PC-9 (cell line): Measurements from ENCODE around the gene ZNF581. TPM values are rescaled to one million over a fixed set of nuclear protein-coding genes. Genes with fewer than 3 reads are reported as not detected.

Experiments used
- BruUV-seq: library from RNA; stranded (reverse); fragments of 400-500 nt; replicated peaks from 2 replicates; lab custom pipeline; 2021; lab: Mats Ljungman, UMichigan
- CTCF ChIA-PET: fragments of 300-600 bp; sonication (Branson Sonifier 250); formaldehyde crosslinking; loops from one replicate; lab custom pipeline; 2022; ENCODE audit warnings: antibody characterized with exemption; lab: Charles Lee
- POLR2A ChIA-PET: fragments of 300-600 bp; sonication (Branson Sonifier 250); formaldehyde crosslinking; loops from one replicate; lab custom pipeline; 2022; ENCODE audit warnings: antibody characterized with exemption; ENCODE audit not compliant: unreplicated experiment; lab: Charles Lee
- DNase-seq, 2 experiments: peaks; one replicate each; pipeline versions ENCODE4 v3.0.0 to v3.0.0-alpha.2; 2015 to 2022; ENCODE audit warnings: mixed read lengths in 1 of 2
- H2AFZ ChIP-seq: fragments of 200-600 bp; sonication (generic); 2 replicates; pipeline ENCODE4 v1.8.1; 2017; ENCODE audit warnings: antibody characterized with exemption
- H3F3A ChIP-seq: fragments of 200-600 bp; sonication (generic); 2 replicates; pipeline ENCODE4 v1.8.1; 2017; ENCODE audit warnings: antibody characterized with exemption, mild to moderate bottlenecking, low read depth; ENCODE audit not compliant: insufficient read depth
- H3K27ac ChIP-seq: fragments of 200-600 bp; sonication (generic); 2 replicates; pipeline ENCODE4 v1.6.1; 2016; ENCODE audit warnings: mixed run types
- H3K27me3 ChIP-seq: fragments of 200-600 bp; sonication (generic); 2 replicates; pipeline ENCODE4 v1.6.1; 2016; ENCODE audit warnings: low read depth, mixed run types; ENCODE audit not compliant: insufficient read depth
- H3K36me3 ChIP-seq: fragments of 200-600 bp; sonication (generic); 2 replicates; pipeline ENCODE4 v1.6.1; 2016; ENCODE audit warnings: low read depth, mixed run types
- H3K4me1 ChIP-seq: fragments of 200-600 bp; sonication (generic); replicated peaks from 2 replicates; pipeline ENCODE4 v1.6.1; 2016; ENCODE audit warnings: mixed run types; ENCODE audit not compliant: insufficient read depth
- H3K4me2 ChIP-seq: fragments of 200-600 bp; sonication (generic); 2 replicates; pipeline ENCODE4 v1.6.1; 2017; ENCODE audit warnings: mixed run types
- H3K4me3 ChIP-seq: fragments of 200-600 bp; sonication (generic); 2 replicates; pipeline ENCODE4 v1.6.1; 2016; ENCODE audit warnings: mixed run types
- H3K79me2 ChIP-seq: fragments of 200-600 bp; sonication (generic); 2 replicates; pipeline ENCODE4 v1.6.1; 2017; ENCODE audit warnings: low read depth, mixed run types
- H3K9me2 ChIP-seq: fragments of 200-600 bp; sonication (generic); 2 replicates; pipeline ENCODE4 v1.8.1; 2017; ENCODE audit warnings: mild to moderate bottlenecking; ENCODE audit not compliant: insufficient read depth
- H3K9me3 ChIP-seq: fragments of 200-600 bp; sonication (generic); 2 replicates; pipeline ENCODE4 v1.8.1; 2016; ENCODE audit warnings: low read depth; ENCODE audit not compliant: insufficient read depth
- H4K20me1 ChIP-seq: fragments of 200-600 bp; sonication (generic); 2 replicates; pipeline ENCODE4 v1.8.1; 2017; ENCODE audit not compliant: insufficient read depth
- EZH2 ChIP-seq: fragments of 200-600 bp; sonication (generic); IDR thresholded peaks from 2 replicates; pipeline ENCODE4 v1.8.0; 2017; ENCODE audit warnings: antibody characterized with exemption, low read depth
- intact Hi-C: fragments of 100-400 bp; cut with micrococcal nuclease; formaldehyde crosslinking; loops from one replicate; pipeline ENCODE4 v1.10.0; 2022; ENCODE audit not compliant: unreplicated experiment
- total RNA-seq: library from RNA; stranded (reverse); gene quantifications from 2 replicates; pipeline ENCODE4 v1.2.3, GENCODE V29; 2021
- TF ChIP-seq, protein P1 (sequence below): fragments of 200-600 bp; sonication (generic); conservative IDR thresholded peaks from 2 replicates; pipeline ENCODE4 v1.6.1; 2017; ENCODE audit warnings: mixed run types, antibody characterized with exemption, mild to moderate bottlenecking, moderate library complexity

The ZNF581 gene
- total RNA-seq, 1 experiment from 2014 or later: 53.5 TPM

DNA sequence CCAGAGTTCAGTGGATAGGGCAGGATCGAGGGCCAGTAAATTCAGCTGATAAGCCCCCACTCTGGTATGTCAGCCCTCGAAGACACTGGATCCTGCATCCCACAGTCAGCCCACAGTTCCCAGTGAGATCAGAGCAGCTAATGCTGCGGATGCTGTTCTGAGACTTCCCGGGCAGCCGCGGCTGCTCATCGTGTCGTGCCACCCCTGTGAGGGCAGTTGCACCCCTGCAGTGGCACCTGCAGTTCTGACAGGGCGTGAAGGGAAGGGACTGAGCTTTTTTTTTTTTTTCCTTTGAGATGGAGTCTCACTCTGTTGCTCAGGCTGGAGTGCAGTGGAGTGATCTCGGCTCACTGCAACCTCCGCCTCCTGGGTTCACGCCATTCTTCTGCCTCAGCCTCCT, 24.1 kb downstream of the ZNF581 start:
- no peak for TF ChIP-seq EZH2
- TF ChIP-seq, protein P1, sequence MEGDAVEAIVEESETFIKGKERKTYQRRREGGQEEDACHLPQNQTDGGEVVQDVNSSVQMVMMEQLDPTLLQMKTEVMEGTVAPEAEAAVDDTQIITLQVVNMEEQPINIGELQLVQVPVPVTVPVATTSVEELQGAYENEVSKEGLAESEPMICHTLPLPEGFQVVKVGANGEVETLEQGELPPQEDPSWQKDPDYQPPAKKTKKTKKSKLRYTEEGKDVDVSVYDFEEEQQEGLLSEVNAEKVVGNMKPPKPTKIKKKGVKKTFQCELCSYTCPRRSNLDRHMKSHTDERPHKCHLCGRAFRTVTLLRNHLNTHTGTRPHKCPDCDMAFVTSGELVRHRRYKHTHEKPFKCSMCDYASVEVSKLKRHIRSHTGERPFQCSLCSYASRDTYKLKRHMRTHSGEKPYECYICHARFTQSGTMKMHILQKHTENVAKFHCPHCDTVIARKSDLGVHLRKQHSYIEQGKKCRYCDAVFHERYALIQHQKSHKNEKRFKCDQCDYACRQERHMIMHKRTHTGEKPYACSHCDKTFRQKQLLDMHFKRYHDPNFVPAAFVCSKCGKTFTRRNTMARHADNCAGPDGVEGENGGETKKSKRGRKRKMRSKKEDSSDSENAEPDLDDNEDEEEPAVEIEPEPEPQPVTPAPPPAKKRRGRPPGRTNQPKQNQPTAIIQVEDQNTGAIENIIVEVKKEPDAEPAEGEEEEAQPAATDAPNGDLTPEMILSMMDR: no peak
- H2AFZ ChIP-seq: no peak overlapping the region
- POLR2A ChIA-PET: interaction anchor here (0.6 to 1.0 kb wide), 2 partner anchors 13 to 1219 kb away, joined by 11 to 13 read pairs; partner anchors contain the start of gene LENG8
- no TSS peak for BruUV-seq
- peaks cover 98% of the 10 kb centered on the region for H3K79me2 ChIP-seq
- peaks cover 93% of the 10 kb centered on the region for H4K20me1 ChIP-seq
- DNase-seq: no peak
- H3K9me3 ChIP-seq: no peaks in the 10 kb centered on the region
- H3K36me3 ChIP-seq: peaks cover 54% of the 10 kb centered on the region
- CTCF ChIA-PET: interaction anchor here (0.6 to 1.3 kb wide), 2 partner anchors 8 to 13 kb away, joined by 5 to 8 read pairs; partner anchors contain the start of gene U2AF2
- H3K27ac ChIP-seq: peak overlapping the region; percentile 33; the same call in 1 of the 2 replicates
- no peaks in the 10 kb centered on the region for H3K27me3 ChIP-seq
- H3K9me2 ChIP-seq: no peaks in the 10 kb centered on the region
- no peak overlapping the region for H3K4me3 ChIP-seq
- peaks cover 54% of the 10 kb centered on the region for H3K4me1 ChIP-seq
- peaks cover 89% of the 10 kb centered on the region for H3F3A ChIP-seq
- intact Hi-C loops: no loop called here
- peak overlapping the region; percentile 51 for H3K4me2 ChIP-seq

DNA sequence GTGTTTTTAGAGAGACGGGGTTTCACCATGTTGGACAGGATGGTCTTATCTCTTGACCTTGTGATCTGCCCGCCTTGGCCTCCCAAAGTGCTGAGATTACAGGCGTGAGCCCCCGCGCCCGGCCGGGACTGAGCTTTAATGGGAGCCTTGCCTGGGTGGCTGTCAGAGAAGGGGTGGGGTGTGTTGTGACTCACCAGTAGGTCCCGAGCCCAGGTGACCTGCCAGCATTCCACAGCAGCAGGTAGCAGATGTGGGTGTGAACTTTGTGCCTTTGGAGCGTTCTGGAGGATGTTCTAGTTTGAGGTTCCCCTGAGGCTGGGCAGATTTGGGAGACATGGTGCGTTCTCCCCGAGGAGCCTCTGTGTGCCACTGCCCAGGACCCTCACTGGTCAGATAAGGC, 24.5 kb downstream of the ZNF581 start:
- no peak overlapping the region for H2AFZ ChIP-seq
- peak overlapping the region; percentile 51 for H3K4me2 ChIP-seq
- DNase-seq: peak; percentile 83 to 85
- peaks cover 52% of the 10 kb centered on the region for H3K36me3 ChIP-seq
- ChIA-PET CTCF (interaction anchor here (1.3 kb wide), 1 partner anchor 13 kb away, joined by 8 read pairs; the partner anchor contains the start of gene U2AF2), POLR2A (interaction anchor here (0.6 to 1.0 kb wide), 2 partner anchors 14 to 1219 kb away, joined by 11 to 13 read pairs; partner anchors contain the start of gene LENG8)
- no peak overlapping the region for H3K27ac ChIP-seq
- no peak overlapping the region for H3K4me3 ChIP-seq
- peaks cover 93% of the 10 kb centered on the region for H4K20me1 ChIP-seq
- BruUV-seq: no TSS peak
- TF ChIP-seq EZH2: no peak
- TF ChIP-seq, protein P1: no peak
- no peaks in the 10 kb centered on the region for H3K9me3 ChIP-seq
- intact Hi-C loops: no loop called here
- H3K79me2 ChIP-seq: peaks cover 98% of the 10 kb centered on the region
- no peaks in the 10 kb centered on the region for H3K27me3 ChIP-seq
- peaks cover 89% of the 10 kb centered on the region for H3F3A ChIP-seq
- H3K9me2 ChIP-seq: no peaks in the 10 kb centered on the region
- peaks cover 56% of the 10 kb centered on the region for H3K4me1 ChIP-seq

GRCh38 chr19:55668603-55669348, 25.3 kb downstream of the ZNF581 start:
- peaks cover 97% of the 10 kb centered on the region for H3K79me2 ChIP-seq
- no peak for DNase-seq
- ChIA-PET POLR2A (no interaction called here), CTCF (interaction anchor here (1.3 kb wide), 1 partner anchor 14 kb away, joined by 8 read pairs; the partner anchor contains the start of gene U2AF2)
- peaks cover 89% of the 10 kb centered on the region for H3F3A ChIP-seq
- no peak overlapping the region for H2AFZ ChIP-seq
- intact Hi-C loops: no loop called here
- peaks cover 93% of the 10 kb centered on the region for H4K20me1 ChIP-seq
- no peak overlapping the region for H3K4me2 ChIP-seq
- no peaks in the 10 kb centered on the region for H3K27me3 ChIP-seq
- peaks cover 56% of the 10 kb centered on the region for H3K4me1 ChIP-seq
- no peaks in the 10 kb centered on the region for H3K9me3 ChIP-seq
- peaks cover 48% of the 10 kb centered on the region for H3K36me3 ChIP-seq
- H3K9me2 ChIP-seq: no peaks in the 10 kb centered on the region
- H3K4me3 ChIP-seq: no peak overlapping the region
- TF ChIP-seq, protein P1: no peak
- no peak for TF ChIP-seq EZH2
- no TSS peak for BruUV-seq
- H3K27ac ChIP-seq: no peak overlapping the region
